GM23248 (cell line): ENCODE data around the gene HMGXB3. TPM values are rescaled to one million over a fixed set of nuclear protein-coding genes. Genes with fewer than 3 reads are reported as not detected.

Experiments used
- DNase-seq: peaks from one replicate; pipeline ENCODE4 v3.0.0-alpha.2; 2015
- H2AFZ ChIP-seq: fragments of 200-600 bp; sonication (generic); 2 replicates; pipeline ENCODE4 v1.6.1; 2016; ENCODE audit warnings: antibody characterized with exemption
- H3F3A ChIP-seq: fragments of 200-600 bp; sonication (generic); 2 replicates; pipeline ENCODE4 v1.6.1; 2016; ENCODE audit warnings: mild to moderate bottlenecking, antibody characterized with exemption, mixed run types; ENCODE audit not compliant: insufficient read depth
- H3K27ac ChIP-seq: fragments of 200-600 bp; sonication (generic); 2 replicates; pipeline ENCODE4 v1.5.1; 2016; ENCODE audit warnings: mild to moderate bottlenecking
- H3K27me3 ChIP-seq: fragments of 200-600 bp; sonication (generic); replicated peaks from 2 replicates; pipeline ENCODE4 v1.6.1; 2016; ENCODE audit warnings: mild to moderate bottlenecking; ENCODE audit not compliant: insufficient read depth
- H3K36me3 ChIP-seq: fragments of 200-600 bp; sonication (generic); 2 replicates; pipeline ENCODE4 v1.6.1; 2016; ENCODE audit warnings: low read depth, mild to moderate bottlenecking
- H3K4me1 ChIP-seq: fragments of 200-600 bp; sonication (generic); 2 replicates; pipeline ENCODE4 v1.6.1; 2016; ENCODE audit warnings: mild to moderate bottlenecking; ENCODE audit not compliant: insufficient read depth
- H3K4me2 ChIP-seq: fragments of 200-600 bp; sonication (generic); one replicate; pipeline ENCODE4 v1.6.1; 2016; ENCODE audit warnings: mild to moderate bottlenecking; ENCODE audit not compliant: unreplicated experiment
- H3K4me3 ChIP-seq: fragments of 200-600 bp; sonication (generic); 2 replicates; pipeline ENCODE4 v1.5.1; 2016; ENCODE audit warnings: mild to moderate bottlenecking
- H3K79me2 ChIP-seq: fragments of 200-600 bp; sonication (generic); 2 replicates; pipeline ENCODE4 v1.6.1; 2016; ENCODE audit warnings: mild to moderate bottlenecking; ENCODE audit not compliant: insufficient read depth
- H3K9ac ChIP-seq: fragments of 200-600 bp; sonication (generic); 2 replicates; pipeline ENCODE4 v1.6.1; 2016; ENCODE audit warnings: mild to moderate bottlenecking
- H3K9me2 ChIP-seq: fragments of 200-600 bp; sonication (generic); 2 replicates; pipeline ENCODE4 v1.6.1; 2016; ENCODE audit warnings: mixed run types, mild to moderate bottlenecking, moderate library complexity; ENCODE audit not compliant: insufficient read depth
- H3K9me3 ChIP-seq: fragments of 200-600 bp; sonication (generic); one replicate; pipeline ENCODE4 v1.6.1; 2017; ENCODE audit warnings: low read depth
- H4K20me1 ChIP-seq: fragments of 200-600 bp; sonication (generic); 2 replicates; pipeline ENCODE4 v1.6.0; 2016; ENCODE audit not compliant: insufficient read depth
- EZH2 ChIP-seq: fragments of 200-600 bp; sonication (generic); IDR thresholded peaks from 2 replicates; pipeline ENCODE4 v1.6.1; 2018; ENCODE audit warnings: antibody characterized with exemption, mild to moderate bottlenecking; ENCODE audit not compliant: insufficient read depth, poor library complexity, severe bottlenecking
- EZH2phosphoT487 ChIP-seq: fragments of 200-600 bp; sonication (generic); IDR thresholded peaks from 2 replicates; pipeline ENCODE4 v1.6.1; 2018; ENCODE audit warnings: antibody characterized with exemption, moderate library complexity, mild to moderate bottlenecking, low read depth; ENCODE audit not compliant: insufficient read depth
- WGBS, 2 experiments: methylation state at CpG; one replicate each; pipeline ENCODE4 v1.1.6; 2015 to 2017; ENCODE audit warnings: low lambda C conversion rate in 2 of 2, low coverage in 1 of 2; ENCODE audit errors: missing lambda C conversion rate in 2 of 2; 5-methylcytosine and 5-hydroxymethylcytosine counted together
- in situ Hi-C: fragments of 300-500 bp; cut with MboI; formaldehyde crosslinking; loops from 2 replicates; pipeline ENCODE4 v1.15.0; 2020
- polyA plus RNA-seq: library from polyadenylated mRNA; unstranded; fragments of >200 nt; fragmentation: Nextera tagmentation; extraction: Ambion mirVana; gene quantifications from 2 replicates; pipeline ENCODE4 v1.2.1, GENCODE V29; 2016
- total RNA-seq: library from RNA; depleted of rRNA; stranded (reverse); fragments of >200 nt; shearing (Covaris generic); gene quantifications from 2 replicates; pipeline ENCODE4 v1.2.3, GENCODE V29; 2014

The HMGXB3 gene
- total and polyA plus RNA-seq, 2 experiments from 2014 or later: 13.6 to 46.5 TPM

- H3K9me3 ChIP-seq: no peaks in the 10 kb centered on the region
- H2AFZ ChIP-seq: no peak overlapping the region
- no peak overlapping the region for H3K27ac ChIP-seq
- H3K36me3 ChIP-seq: peaks cover 67% of the 10 kb centered on the region
- no peak overlapping the region for H3K4me3 ChIP-seq
- H3K27me3 ChIP-seq: no peaks in the 10 kb centered on the region
- H3K9me2 ChIP-seq: no peaks in the 10 kb centered on the region
- DNase-seq: no peak
- 93 to 94% methylated on average over 4 of the region's 4 CpGs for WGBS, 2 experiments
- no peak overlapping the region for H3K4me2 ChIP-seq
- no peak overlapping the region for H3K9ac ChIP-seq
- H3F3A ChIP-seq: peaks cover 61% of the 10 kb centered on the region
- peaks cover 32% of the 10 kb centered on the region for H3K4me1 ChIP-seq
- H3K79me2 ChIP-seq: peaks cover 13% of the 10 kb centered on the region; the same call in 1 of the 2 replicates
- H4K20me1 ChIP-seq: no peaks in the 10 kb centered on the region
- in situ Hi-C loops: no loop called here
- TF ChIP-seq EZH2 (no peak), EZH2phosphoT487 (no peak)
These were observed 32.8 kb downstream of the HMGXB3 start for GRCh38 chr5:150033334-150033733.

- Histone ChIP-seq H3K27me3 (no peaks in the 10 kb centered on the region), H3K4me1 (peaks cover 32% of the 10 kb centered on the region), H3K36me3 (peaks cover 66% of the 10 kb centered on the region), H3K9ac (0 out of 2 replicates have a peak overlapping the region, but pooled peaks have one; percentile 5), H3K79me2 (peaks cover 14% of the 10 kb centered on the region), H3K4me2 (peak overlapping the region; percentile 33), H3K9me2 (no peaks in the 10 kb centered on the region), H3K9me3 (no peaks in the 10 kb centered on the region), H3K27ac (peak overlapping the region; percentile 79), H3K4me3 (no peak overlapping the region), H2AFZ (no peak overlapping the region), H3F3A (peaks cover 69% of the 10 kb centered on the region), H4K20me1 (no peaks in the 10 kb centered on the region)
- 3 to 4% methylated on average over 4 of the region's 4 CpGs for WGBS, 2 experiments
- DNase-seq: peak; percentile 94
- in situ Hi-C loops: no loop called here
- TF ChIP-seq EZH2phosphoT487 (no peak), EZH2 (no peak)
These were observed 34.1 kb downstream of the HMGXB3 start for GRCh38 chr5:150034662-150035061.

GRCh38 chr5:150035139-150035895, 34.8 kb downstream of the HMGXB3 start:
- Histone ChIP-seq H3K9ac (no peak overlapping the region), H3K9me2 (no peaks in the 10 kb centered on the region), H3K27me3 (no peaks in the 10 kb centered on the region), H2AFZ (no peak overlapping the region), H3K27ac (peak overlapping the region; percentile 79), H3K4me3 (no peak overlapping the region), H3K36me3 (peaks cover 70% of the 10 kb centered on the region), H4K20me1 (no peaks in the 10 kb centered on the region), H3F3A (peaks cover 69% of the 10 kb centered on the region), H3K79me2 (peaks cover 20% of the 10 kb centered on the region), H3K9me3 (no peaks in the 10 kb centered on the region), H3K4me2 (peak overlapping the region; percentile 33), H3K4me1 (peaks cover 32% of the 10 kb centered on the region)
- WGBS, 2 experiments: 77 to 81% methylated on average over 7 of the region's 7 CpGs
- in situ Hi-C loops: no loop called here
- no peak for TF ChIP-seq EZH2phosphoT487
- TF ChIP-seq EZH2: no peak
- DNase-seq: no peak

- no peak overlapping the region for H2AFZ ChIP-seq
- H3K9ac ChIP-seq: peak overlapping the region; percentile 46
- no peaks in the 10 kb centered on the region for H3K9me3 ChIP-seq
- WGBS, 2 experiments: 0 to 1% methylated on average over 9 of the region's 9 CpGs
- peak overlapping the region; percentile 79 for H3K27ac ChIP-seq
- H3F3A ChIP-seq: peaks cover 69% of the 10 kb centered on the region
- no peaks in the 10 kb centered on the region for H3K9me2 ChIP-seq
- TF ChIP-seq EZH2 (no peak), EZH2phosphoT487 (peak; percentile 76; the same call in 1 of the 2 replicates)
- H3K4me3 ChIP-seq: peak overlapping the region; percentile 34
- in situ Hi-C loops: no loop called here
- H3K79me2 ChIP-seq: peaks cover 32% of the 10 kb centered on the region
- DNase-seq: peak; percentile 99
- no peaks in the 10 kb centered on the region for H4K20me1 ChIP-seq
- peaks cover 32% of the 10 kb centered on the region for H3K4me1 ChIP-seq
- peak overlapping the region; percentile 70 for H3K4me2 ChIP-seq
- H3K27me3 ChIP-seq: no peaks in the 10 kb centered on the region
- peaks cover 70% of the 10 kb centered on the region for H3K36me3 ChIP-seq
These were observed 36.0 kb downstream of the HMGXB3 start for GRCh38 chr5:150036513-150036912.
